CD4-positive, CD25-positive, alpha-beta regulatory T cell (primary cell): Measurements from ENCODE around the gene GTF3C1. TPM values are rescaled to one million over a fixed set of nuclear protein-coding genes. Genes with fewer than 3 reads are reported as not detected.

ENCODE experiments used
- ATAC-seq, 2 donors: fragments of 150-1000 bp; cut with Tn5 transposase; one replicate each; pipeline ENCODE4 v1.10.0; 2021; ENCODE audit warnings: low read depth in 2 of 2, moderate number of reproducible peaks in 2 of 2, moderate library complexity in 1 of 2
- DNase-seq, 3 donors: peaks; one replicate each; pipeline versions ENCODE4 v3.0.0 to v3.0.0-alpha.2; 2012 to 2022; ENCODE audit warnings: mixed read lengths in 1 of 3
- H3K27ac ChIP-seq: one replicate; pipeline ENCODE4 v1.7.0; 2013; ENCODE audit warnings: mild to moderate bottlenecking, low read length; ENCODE audit not compliant: insufficient read depth, poor library complexity, severe bottlenecking
- H3K27me3 ChIP-seq: one replicate; pipeline ENCODE4 v1.7.0; 2013; ENCODE audit warnings: low read length; ENCODE audit not compliant: control insufficient read depth, insufficient read depth
- H3K36me3 ChIP-seq: one replicate; pipeline ENCODE4 v1.7.0; 2013; ENCODE audit warnings: mild to moderate bottlenecking, low read length, moderate library complexity; ENCODE audit not compliant: control insufficient read depth, insufficient read depth
- H3K4me1 ChIP-seq: 2 replicates; pipeline ENCODE4 v1.7.0; 2013; ENCODE audit warnings: mild to moderate bottlenecking, low read length; ENCODE audit not compliant: insufficient read depth, control insufficient read depth, poor library complexity, severe bottlenecking
- H3K4me3 ChIP-seq: one replicate; pipeline ENCODE4 v1.7.0; 2013; ENCODE audit warnings: low read depth, mild to moderate bottlenecking, low read length, moderate library complexity
- H3K9me3 ChIP-seq, 2 experiments: 1 replicate in 1 of 2; 2 replicates in 1 of 2; pipeline ENCODE4 v1.7.0; 2013; ENCODE audit warnings: low read length in 2 of 2, mild to moderate bottlenecking in 1 of 2, moderate library complexity in 1 of 2; ENCODE audit not compliant: control insufficient read depth in 2 of 2
- H3K27ac Mint-ChIP-seq, 3 donors: one replicate each; pipeline ENCODE4 v1.8.0; 2020 to 2022; ENCODE audit warnings: mild to moderate bottlenecking in 3 of 3, mixed read lengths in 3 of 3, moderate library complexity in 2 of 3
- H3K27me3 Mint-ChIP-seq: one replicate; pipeline ENCODE4 v1.8.0; 2022; ENCODE audit warnings: mild to moderate bottlenecking, mixed read lengths
- H3K36me3 Mint-ChIP-seq: one replicate; pipeline ENCODE4 v1.8.0; 2020; ENCODE audit warnings: mixed read lengths
- H3K4me1 Mint-ChIP-seq, 4 donors: one replicate each; pipeline ENCODE4 v1.8.0; 2020 to 2022; ENCODE audit warnings: mixed read lengths in 4 of 4, mild to moderate bottlenecking in 1 of 4
- H3K4me3 Mint-ChIP-seq, 4 donors: one replicate each; pipeline ENCODE4 v1.8.0; 2020 to 2022; ENCODE audit warnings: mild to moderate bottlenecking in 4 of 4, mixed read lengths in 4 of 4, moderate library complexity in 3 of 4
- H3K9me3 Mint-ChIP-seq, 7 donors: one replicate each; pipeline ENCODE4 v1.8.0; 2020 to 2022; ENCODE audit warnings: mixed read lengths in 7 of 7, mild to moderate bottlenecking in 3 of 7, moderate library complexity in 2 of 7
- polyA plus RNA-seq, 4 donors: library from polyadenylated mRNA; unstranded; fragments of 300-500 nt; fragmentation: Illumina TruSeq; gene quantifications; one replicate each; pipeline ENCODE4 v1.2.3, GENCODE V29; 2021
- total RNA-seq: library from RNA; stranded (reverse); gene quantifications from one replicate; pipeline ENCODE4 v1.2.3, GENCODE V29; 2022

The GTF3C1 gene
- total RNA-seq: 57.2 TPM
- polyA plus RNA-seq: 10 to 100 TPM; 14.9 to 25.2 (median 20.9) TPM

- peak; percentile 99 to 100 (median 100) for DNase-seq
- Mint-ChIP-seq H3K9me3 (no peaks in the 10 kb centered on the region), H3K4me1 (peaks cover 10 to 50% (median 28%) of the 10 kb centered on the region in 4 donors), H3K27me3 (peaks cover 4% of the 10 kb centered on the region), H3K27ac (peak within 1 kb of the TSS; percentile 98 to 100 (median 99)), H3K4me3 (peak within 1 kb of the TSS; percentile 88 to 100 (median 98)), H3K36me3 (peaks cover 7% of the 10 kb centered on the region)
- H3K36me3 ChIP-seq: peaks cover 4% of the 10 kb centered on the region
- H3K27me3 ChIP-seq: no peaks in the 10 kb centered on the region
- peak within 1 kb of the TSS; percentile 96 for H3K4me3 ChIP-seq
- H3K27ac ChIP-seq: peak within 1 kb of the TSS; percentile 86
- peak; percentile 99 for ATAC-seq
- peaks cover 25% of the 10 kb centered on the region for H3K4me1 ChIP-seq
- no peaks in the 10 kb centered on the region for H3K9me3 ChIP-seq
Measured at GRCh38 chr16:27549746-27550581, at the start of gene GTF3C1, which contains the start of gene KATNIP. Gene GTF3C1 (minus strand): TSS chr16:27549913. CDS start chr16:27549890, 23 bp downstream. Gene KATNIP (plus strand): TSS chr16:27550144. CDS start chr16:27550171, 27 bp downstream.

- no peak overlapping the region for H3K27ac ChIP-seq
- H3K4me1 ChIP-seq: no peaks in the 10 kb centered on the region
- no peaks in the 10 kb centered on the region for H3K27me3 ChIP-seq
- no peak overlapping the region for H3K27ac Mint-ChIP-seq
- DNase-seq (no peak), ATAC-seq (no peak)
- H3K4me3 ChIP-seq: no peak overlapping the region
- no peak overlapping the region for H3K4me3 Mint-ChIP-seq
- peaks cover 0 to 4% (median 0%) of the 10 kb centered on the region in 4 donors for H3K4me1 Mint-ChIP-seq
- H3K27me3 Mint-ChIP-seq: no peaks in the 10 kb centered on the region
- no peaks in the 10 kb centered on the region for H3K36me3 ChIP-seq
- no peaks in the 10 kb centered on the region for H3K9me3 ChIP-seq
- H3K9me3 Mint-ChIP-seq: no peaks in the 10 kb centered on the region
- peaks cover 10% of the 10 kb centered on the region for H3K36me3 Mint-ChIP-seq
Measured at GRCh38 chr16:27598931-27599565, 49.3 kb upstream of the GTF3C1 start.

GRCh38 chr16:27598220-27598619, 48.5 kb upstream of the GTF3C1 start:
- Mint-ChIP-seq H3K4me3 (no peak overlapping the region), H3K27ac (no peak overlapping the region), H3K36me3 (peaks cover 10% of the 10 kb centered on the region), H3K4me1 (peaks cover 0 to 4% (median 0%) of the 10 kb centered on the region in 4 donors), H3K9me3 (no peaks in the 10 kb centered on the region), H3K27me3 (no peaks in the 10 kb centered on the region)
- no peak for DNase-seq
- no peaks in the 10 kb centered on the region for H3K36me3 ChIP-seq
- no peak overlapping the region for H3K27ac ChIP-seq
- H3K4me3 ChIP-seq: no peak overlapping the region
- no peaks in the 10 kb centered on the region for H3K9me3 ChIP-seq
- no peak for ATAC-seq
- no peaks in the 10 kb centered on the region for H3K27me3 ChIP-seq
- no peaks in the 10 kb centered on the region for H3K4me1 ChIP-seq

GRCh38 chr16:27597361-27597760, 47.6 kb upstream of the GTF3C1 start:
- no peaks in the 10 kb centered on the region for H3K27me3 ChIP-seq
- peaks cover 0 to 4% (median 0%) of the 10 kb centered on the region in 4 donors for H3K4me1 Mint-ChIP-seq
- H3K9me3 ChIP-seq: no peaks in the 10 kb centered on the region
- no peaks in the 10 kb centered on the region for H3K9me3 Mint-ChIP-seq
- DNase-seq (no peak), ATAC-seq (no peak)
- H3K27ac ChIP-seq: no peak overlapping the region
- no peak overlapping the region for H3K4me3 ChIP-seq
- peaks cover 10% of the 10 kb centered on the region for H3K36me3 Mint-ChIP-seq
- H3K36me3 ChIP-seq: no peaks in the 10 kb centered on the region
- H3K4me3 Mint-ChIP-seq: no peak overlapping the region
- no peaks in the 10 kb centered on the region for H3K4me1 ChIP-seq
- no peaks in the 10 kb centered on the region for H3K27me3 Mint-ChIP-seq
- H3K27ac Mint-ChIP-seq: no peak overlapping the region

- DNase-seq (no peak), ATAC-seq (no peak)
- H3K4me3 ChIP-seq: no peak overlapping the region
- Mint-ChIP-seq H3K27ac (peak overlapping the region in 1 of 3 donors; percentile 24), H3K4me3 (no peak overlapping the region), H3K36me3 (peaks cover 17% of the 10 kb centered on the region), H3K4me1 (peaks cover 0 to 7% (median 3%) of the 10 kb centered on the region in 4 donors), H3K27me3 (no peaks in the 10 kb centered on the region), H3K9me3 (no peaks in the 10 kb centered on the region)
- no peaks in the 10 kb centered on the region for H3K27me3 ChIP-seq
- no peaks in the 10 kb centered on the region for H3K9me3 ChIP-seq
- H3K27ac ChIP-seq: no peak overlapping the region
- no peaks in the 10 kb centered on the region for H3K36me3 ChIP-seq
- H3K4me1 ChIP-seq: no peaks in the 10 kb centered on the region
Measured at GRCh38 chr16:27596411-27596810, 46.7 kb upstream of the GTF3C1 start.

GRCh38 chr16:27595993-27596392, 46.3 kb upstream of the GTF3C1 start:
- H3K36me3 Mint-ChIP-seq: peaks cover 16% of the 10 kb centered on the region
- Histone ChIP-seq H3K27ac (no peak overlapping the region), H3K36me3 (no peaks in the 10 kb centered on the region), H3K27me3 (no peaks in the 10 kb centered on the region), H3K4me3 (no peak overlapping the region), H3K4me1 (no peaks in the 10 kb centered on the region), H3K9me3 (no peaks in the 10 kb centered on the region)
- DNase-seq: no peak
- peaks cover 0 to 6% (median 3%) of the 10 kb centered on the region in 4 donors for H3K4me1 Mint-ChIP-seq
- peak overlapping the region in 2 of 3 donors; percentile 24 to 32 for H3K27ac Mint-ChIP-seq
- no peak overlapping the region for H3K4me3 Mint-ChIP-seq
- H3K27me3 Mint-ChIP-seq: no peaks in the 10 kb centered on the region
- ATAC-seq: no peak
- H3K9me3 Mint-ChIP-seq: no peaks in the 10 kb centered on the region

- Mint-ChIP-seq H3K36me3 (peaks cover 14% of the 10 kb centered on the region), H3K27ac (peak overlapping the region in 1 of 3 donors; percentile 28), H3K4me1 (peaks cover 0 to 6% (median 2%) of the 10 kb centered on the region in 4 donors), H3K9me3 (peaks cover 0 to under 1% (median 0%) of the 10 kb centered on the region in 7 donors), H3K27me3 (no peaks in the 10 kb centered on the region), H3K4me3 (no peak overlapping the region)
- H3K4me3 ChIP-seq: no peak overlapping the region
- no peak for ATAC-seq
- no peaks in the 10 kb centered on the region for H3K36me3 ChIP-seq
- H3K27me3 ChIP-seq: no peaks in the 10 kb centered on the region
- no peak for DNase-seq
- no peaks in the 10 kb centered on the region for H3K9me3 ChIP-seq
- H3K27ac ChIP-seq: no peak overlapping the region
- no peaks in the 10 kb centered on the region for H3K4me1 ChIP-seq
Measured at GRCh38 chr16:27595475-27595874, 45.8 kb upstream of the GTF3C1 start.
